GM18526 (cell line): ENCODE data around the gene TEAD1.

Experiments used
- POLR2A ChIP-seq: IDR thresholded peaks from 3 replicates; pipeline ENCODE4 v1.6.1; 2011; ENCODE audit not compliant: insufficient read length; ENCODE audit errors: extremely low read depth

The TEAD1 gene

GRCh38 chr11:12789054-12789453 lies 114.8 kb downstream of the TEAD1 start:
- no peak for TF ChIP-seq POLR2A

GRCh38 chr11:12789596-12790215 lies 115.5 kb downstream of the TEAD1 start:
- no peak for TF ChIP-seq POLR2A

GRCh38 chr11:12790861-12791616 lies 116.8 kb downstream of the TEAD1 start:
- TF ChIP-seq POLR2A: no peak

GRCh38 chr11:12792018-12792417 lies 117.8 kb downstream of the TEAD1 start:
- TF ChIP-seq POLR2A: no peak

DNA sequence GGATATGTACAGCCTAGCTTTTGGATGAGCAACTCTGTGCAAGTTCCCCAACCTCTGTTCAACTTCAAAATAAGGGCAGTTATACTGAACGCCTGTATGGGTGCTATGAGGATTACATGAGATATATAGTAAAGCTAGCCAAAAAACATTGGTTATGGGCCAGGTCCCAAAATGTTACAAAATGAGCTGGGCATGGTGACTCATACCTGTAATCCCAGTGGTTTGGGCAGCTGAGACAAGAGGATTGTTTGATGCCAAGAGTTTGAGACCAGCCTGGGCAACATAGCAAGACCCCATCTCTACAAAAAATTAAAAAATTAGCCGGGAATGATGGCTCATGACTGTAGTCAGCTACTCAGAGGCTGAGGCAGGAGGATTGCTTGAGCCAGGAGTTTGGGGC lies 118.4 kb downstream of the TEAD1 start:
- no peak for TF ChIP-seq POLR2A

- TF ChIP-seq POLR2A: no peak
Observed at GRCh38 chr11:12793065-12793464, 118.8 kb downstream of the TEAD1 start.

- no peak for TF ChIP-seq POLR2A
Observed at GRCh38 chr11:12793506-12793905, 119.3 kb downstream of the TEAD1 start.

- no peak for TF ChIP-seq POLR2A
Observed at GRCh38 chr11:12794576-12795230, 120.5 kb downstream of the TEAD1 start.

DNA sequence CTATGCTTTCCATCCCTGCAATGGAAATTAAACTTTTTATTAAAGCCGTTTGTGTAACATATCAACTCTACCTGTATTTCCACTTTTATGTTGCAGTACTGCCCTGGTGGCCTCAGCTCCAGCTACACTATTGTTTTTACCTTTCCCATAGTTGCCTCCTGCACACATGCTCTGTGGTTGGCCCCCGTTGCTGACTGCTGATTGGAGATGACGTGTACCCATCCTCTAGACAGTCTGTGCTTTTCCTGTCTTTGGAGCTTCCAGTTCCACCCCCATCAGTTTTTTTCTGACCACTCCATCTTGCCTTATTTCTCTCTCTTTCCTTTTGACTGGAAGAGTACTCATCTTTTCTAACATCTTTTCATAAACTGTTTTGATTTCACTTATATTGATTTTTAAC lies 123.8 kb downstream of the TEAD1 start:
- TF ChIP-seq POLR2A: no peak

GRCh38 chr11:12798609-12799011 lies 124.4 kb downstream of the TEAD1 start:
- no peak for TF ChIP-seq POLR2A

DNA sequence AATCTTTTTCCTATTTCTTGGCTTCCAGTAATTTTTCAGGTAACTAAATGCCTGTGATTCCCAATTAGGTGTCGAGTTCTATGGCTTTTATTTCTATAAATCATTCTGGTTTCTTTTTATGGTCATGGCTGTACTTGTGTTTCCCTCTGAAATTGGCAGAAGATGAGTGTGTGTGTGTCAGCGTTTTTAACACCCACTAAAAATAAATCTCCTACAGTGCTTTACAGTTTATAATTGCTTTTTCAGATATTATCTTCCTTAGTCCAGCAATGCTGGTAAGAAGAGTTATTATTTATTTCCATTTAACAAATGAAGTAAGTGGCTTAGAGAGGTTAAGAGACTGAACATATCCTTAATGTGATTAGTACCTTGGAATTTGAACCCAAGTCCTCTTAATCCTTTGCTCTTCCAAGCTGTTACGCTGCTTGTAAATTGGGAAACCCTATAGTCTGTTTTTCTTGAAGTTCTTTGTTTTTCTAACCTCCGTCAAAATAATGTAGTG lies 125.2 kb downstream of the TEAD1 start:
- TF ChIP-seq POLR2A: no peak

GRCh38 chr11:12800032-12800671 lies 125.9 kb downstream of the TEAD1 start:
- TF ChIP-seq POLR2A: no peak

GRCh38 chr11:12800871-12801270 lies 126.7 kb downstream of the TEAD1 start:
- TF ChIP-seq POLR2A: no peak

GRCh38 chr11:12801976-12802375 lies 127.8 kb downstream of the TEAD1 start:
- TF ChIP-seq POLR2A: no peak

DNA sequence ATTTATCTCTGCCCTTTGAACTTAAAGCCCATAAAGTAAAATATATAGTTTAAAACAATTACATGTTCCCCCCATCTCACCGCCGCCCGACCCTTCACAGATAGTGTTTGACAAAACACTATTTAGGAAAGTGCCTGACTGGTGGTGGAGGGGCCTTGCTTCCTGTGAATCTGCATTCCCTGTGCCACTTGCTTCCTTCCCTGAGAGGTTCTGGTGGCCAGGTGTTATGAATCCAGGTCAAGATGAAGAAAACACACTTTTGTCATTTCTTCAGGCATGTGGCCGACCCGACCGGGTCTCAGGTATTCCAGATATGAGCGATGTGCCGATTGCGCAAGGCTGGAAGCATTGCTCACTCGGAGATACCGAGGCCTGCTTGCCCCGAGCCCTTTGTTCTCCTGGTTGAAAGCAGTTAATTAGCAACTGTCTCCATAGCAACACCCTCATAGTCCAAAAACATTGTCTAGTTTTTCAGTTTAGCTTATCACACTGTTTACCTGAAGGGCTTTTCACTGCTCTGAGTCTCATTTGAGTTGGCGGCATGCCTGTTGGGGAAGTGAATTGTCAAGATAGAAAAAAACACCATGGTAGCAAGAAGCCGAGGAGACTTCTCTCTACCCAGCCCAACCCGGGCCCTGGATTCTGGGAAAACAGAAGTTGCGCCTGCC lies 128.3 kb downstream of the TEAD1 start:
- TF ChIP-seq POLR2A: no peak
